HepG2 (cell line): ENCODE data around the gene PRRT2.

Experiments
- DNMT3B ChIP-seq: conservative IDR thresholded peaks from 2 replicates; pipeline ENCODE4 v1.6.1; 2016; ENCODE audit warnings: missing biosample characterization, control low read depth
- EZH2 ChIP-seq: conservative IDR thresholded peaks from 2 replicates; pipeline ENCODE4 v1.6.1; 2012; ENCODE audit warnings: mild to moderate bottlenecking, low read depth, low read length, moderate library complexity
- PAF1 ChIP-seq: IDR thresholded peaks from 2 replicates; pipeline ENCODE4 v1.6.1; 2016; ENCODE audit warnings: missing genetic modification reagents, missing compliant biosample characterization
- POLR2A ChIP-seq, 2 experiments: IDR thresholded peaks; 2 replicates each; pipeline ENCODE4 v1.6.1; 2011; ENCODE audit warnings: low read depth in 2 of 2, low read length in 2 of 2, mild to moderate bottlenecking in 1 of 2, moderate library complexity in 1 of 2; ENCODE audit not compliant: insufficient read depth in 1 of 2

DNA sequence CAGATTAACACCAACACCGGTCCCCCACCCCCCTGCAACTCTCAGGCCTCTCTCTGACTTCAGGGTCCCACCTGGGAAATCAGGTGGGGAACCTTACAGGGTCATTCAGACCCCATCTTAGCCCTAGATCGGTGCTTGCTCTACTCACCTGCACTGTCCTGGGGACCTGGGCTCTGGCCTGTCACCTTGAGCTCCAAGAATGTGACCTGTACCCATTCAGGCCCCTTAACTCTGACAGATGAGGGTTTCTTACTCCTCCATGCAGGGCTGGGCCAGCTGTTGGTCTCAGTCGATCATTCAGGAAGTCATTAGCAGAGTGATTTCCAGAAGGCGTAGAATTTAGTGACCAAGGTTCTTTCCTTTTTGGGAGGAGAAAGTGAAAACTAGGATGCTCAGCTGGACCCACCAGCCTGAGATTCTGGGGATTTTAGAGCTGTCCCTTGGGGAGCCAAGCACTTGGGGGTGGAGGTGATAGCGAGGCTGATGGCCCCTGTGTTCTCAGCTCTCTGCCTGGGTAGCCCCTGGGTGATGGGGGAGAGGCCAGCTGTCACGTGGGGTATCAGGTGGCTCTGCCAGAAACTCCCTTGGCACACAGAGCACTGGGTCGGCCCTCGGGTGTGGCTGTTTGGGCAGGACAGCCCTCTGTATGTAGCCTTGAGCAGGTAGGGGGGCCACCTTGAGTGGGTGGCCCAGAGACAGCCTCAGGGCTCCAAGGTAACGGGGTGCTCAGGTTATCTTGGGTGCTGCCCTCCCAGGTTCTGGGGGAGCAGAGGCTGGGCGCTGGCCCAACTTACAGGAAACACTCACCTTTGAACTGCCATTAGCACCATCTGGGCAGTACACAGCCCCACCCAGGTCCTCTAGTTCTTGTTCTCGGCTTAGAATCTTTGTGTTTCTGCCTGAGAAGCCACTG is 9.0 kb downstream of the PRRT2 start:
- TF ChIP-seq DNMT3B (no peak), POLR2A (IDR thresholded peaks at IDR 0.05; ENCODE audit: insufficient read depth in 1 of 2, low read depth in 2 of 2, low read length in 2 of 2) (peak; percentile 1 to 47; a peak in 1 of 4 replicates), PAF1 (CRISPR knock-in tag) (no peak), EZH2 (no peak)
